HEK293T (cell line): Measurements from ENCODE around the gene CLRN3.

Experiments used
- CTCF ChIA-PET: fragments of 350-600 bp; formaldehyde crosslinking; extraction: SDS; loops from one replicate; lab custom pipeline; 2021; ENCODE audit warnings: antibody characterized with exemption, inconsistent platforms; lab: Yijun Ruan, JAX
- POLR2A ChIA-PET: fragments of 350-600 bp; formaldehyde crosslinking; extraction: SDS; loops from one replicate; lab custom pipeline; 2020; ENCODE audit warnings: antibody characterized with exemption, inconsistent platforms; lab: Yijun Ruan, JAX
- DNase-seq: peaks from one replicate; pipeline ENCODE4 v3.0.0; 2012; ENCODE audit warnings: mixed read lengths; ENCODE audit errors: extremely low spot score
- ARNT ChIP-seq: fragments of 450-650 bp; IDR thresholded peaks from 2 replicates; pipeline ENCODE4 v1.6.1; 2017; ENCODE audit warnings: mild to moderate bottlenecking
- BHLHE40 ChIP-seq: fragments of 450-650 bp; IDR thresholded peaks from 2 replicates; pipeline ENCODE4 v1.6.1; 2016; ENCODE audit warnings: mild to moderate bottlenecking, moderate library complexity, borderline replicate concordance
- CTBP1 ChIP-seq: fragments of 450-650 bp; IDR thresholded peaks from 2 replicates; pipeline ENCODE4 v1.6.1; 2016; ENCODE audit warnings: borderline replicate concordance
- ELF4 ChIP-seq: fragments of 450-650 bp; IDR thresholded peaks from 2 replicates; pipeline ENCODE4 v1.6.1; 2017; ENCODE audit warnings: antibody characterized with exemption
- FOXA1 ChIP-seq: fragments of 450-650 bp; IDR thresholded peaks from 2 replicates; pipeline ENCODE4 v1.6.1; 2016; ENCODE audit warnings: mild to moderate bottlenecking
- FOXK2 ChIP-seq: fragments of 450-650 bp; IDR thresholded peaks from 2 replicates; pipeline ENCODE4 v1.6.1; 2016; ENCODE audit warnings: mild to moderate bottlenecking
- FOXM1 ChIP-seq: fragments of 450-650 bp; IDR thresholded peaks from 2 replicates; pipeline ENCODE4 v1.6.1; 2017; ENCODE audit warnings: mild to moderate bottlenecking, borderline replicate concordance
- HDGF ChIP-seq: fragments of 450-650 bp; IDR thresholded peaks from 2 replicates; pipeline ENCODE4 v1.6.1; 2017; ENCODE audit warnings: antibody characterized with exemption, borderline replicate concordance
- L3MBTL2 ChIP-seq: fragments of 450-650 bp; conservative IDR thresholded peaks from 2 replicates; pipeline ENCODE4 v1.6.1; 2016; ENCODE audit warnings: mild to moderate bottlenecking
- LEF1 ChIP-seq: fragments of 450-650 bp; IDR thresholded peaks from 2 replicates; pipeline ENCODE4 v1.6.1; 2017; ENCODE audit warnings: mild to moderate bottlenecking, borderline replicate concordance
- NFRKB ChIP-seq: fragments of 450-650 bp; IDR thresholded peaks from 2 replicates; pipeline ENCODE4 v1.6.1; 2016; ENCODE audit warnings: mild to moderate bottlenecking, moderate library complexity
- PKNOX1 ChIP-seq: fragments of 450-650 bp; IDR thresholded peaks from 2 replicates; pipeline ENCODE4 v1.6.1; 2016
- SP1 ChIP-seq: fragments of 450-650 bp; IDR thresholded peaks from 2 replicates; pipeline ENCODE4 v1.6.1; 2017
- SUZ12 ChIP-seq: fragments of 450-650 bp; IDR thresholded peaks from 2 replicates; pipeline ENCODE4 v1.6.1; 2016; ENCODE audit warnings: mild to moderate bottlenecking
- TARDBP ChIP-seq: fragments of 450-650 bp; IDR thresholded peaks from 2 replicates; pipeline ENCODE4 v1.6.1; 2016
- ZNF384 ChIP-seq: fragments of 450-650 bp; IDR thresholded peaks from 2 replicates; pipeline ENCODE4 v1.6.1; 2016

The CLRN3 gene

DNA sequence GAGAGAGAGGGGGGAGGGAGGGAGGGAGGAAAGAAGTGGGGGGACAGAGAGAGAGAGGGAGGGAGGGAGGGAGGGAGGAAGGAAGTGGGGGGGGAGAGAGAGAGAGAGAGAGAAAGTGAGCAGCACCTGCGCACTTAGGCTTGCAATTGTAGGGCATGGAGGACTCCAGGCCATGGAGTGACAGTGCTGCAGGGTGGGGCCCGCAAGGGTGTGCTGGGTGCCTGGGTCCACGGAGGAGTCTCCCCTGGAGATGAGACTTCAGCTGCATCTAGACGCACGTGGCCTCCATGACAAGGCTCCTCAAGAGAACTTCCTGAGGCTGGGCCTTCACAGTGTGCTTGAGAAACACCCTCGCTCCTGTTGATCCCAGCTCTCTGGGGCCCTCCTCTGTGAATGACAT lies 44.5 kb downstream of the CLRN3 start:
- ChIA-PET POLR2A (no interaction called here), CTCF (no interaction called here)

DNA sequence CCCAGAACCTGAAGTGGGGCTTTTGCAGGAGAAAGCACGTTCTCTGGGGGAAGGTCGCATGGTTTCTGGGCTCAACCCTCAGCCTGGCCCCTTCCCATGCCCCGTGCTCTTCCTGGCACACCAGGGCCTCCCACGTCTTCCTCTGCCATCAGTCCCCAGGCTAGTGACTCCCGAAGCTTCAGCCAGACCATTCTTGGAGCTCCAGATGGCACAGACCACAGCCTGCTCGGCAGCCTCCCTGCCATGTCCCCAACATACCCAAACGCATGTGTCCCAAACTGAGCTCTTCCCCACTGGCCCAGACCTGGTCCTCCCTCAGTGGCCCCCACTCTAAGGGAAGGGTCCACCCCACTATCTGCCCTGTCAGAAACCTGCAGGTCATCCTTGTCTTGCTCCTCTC lies 47.0 kb downstream of the CLRN3 start:
- CTCF ChIA-PET = no interaction called here
- POLR2A ChIA-PET = no interaction called here

More for the DNA sequence above, 44.5 kb downstream of the CLRN3 start:
- TF ChIP-seq CTBP1 (no peak), ELF4 (no peak), PKNOX1 (no peak)
- DNase-seq = no peak

DNA sequence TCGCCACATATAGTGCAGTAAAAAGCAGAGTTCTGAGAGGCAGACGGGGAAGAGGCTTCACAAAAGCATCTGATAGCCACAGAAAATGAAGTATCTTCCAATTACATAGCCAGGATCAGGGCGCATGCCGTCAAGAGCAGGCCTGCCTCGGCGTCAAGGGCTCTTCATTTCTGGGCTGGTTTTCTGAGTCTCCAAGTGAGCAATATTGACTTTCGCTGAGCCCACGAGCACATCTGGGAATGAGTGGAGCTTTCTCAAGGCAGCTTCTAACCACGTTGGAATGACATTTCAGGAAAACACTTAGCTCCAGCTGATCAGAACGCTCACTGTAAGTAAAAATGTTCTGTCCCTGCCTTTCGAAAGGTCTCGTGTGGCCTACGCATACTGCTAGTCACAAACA lies 51.9 kb downstream of the CLRN3 start:
- DNase-seq = no peak
- ChIA-PET POLR2A (no interaction called here), CTCF (no interaction called here)
- TF ChIP-seq FOXM1 (no peak), TARDBP (no peak)

More for the DNA sequence above, 47.0 kb downstream of the CLRN3 start:
- TF ChIP-seq ELF4 (no peak), BHLHE40 (no peak), ARNT (no peak), SUZ12 (no peak), FOXK2 (no peak), TARDBP (no peak), CTBP1 (no peak), L3MBTL2 (no peak), HDGF (no peak), ZNF384 (no peak), FOXA1 (no peak), PKNOX1 (no peak), LEF1 (no peak)
- no peak for DNase-seq

DNA sequence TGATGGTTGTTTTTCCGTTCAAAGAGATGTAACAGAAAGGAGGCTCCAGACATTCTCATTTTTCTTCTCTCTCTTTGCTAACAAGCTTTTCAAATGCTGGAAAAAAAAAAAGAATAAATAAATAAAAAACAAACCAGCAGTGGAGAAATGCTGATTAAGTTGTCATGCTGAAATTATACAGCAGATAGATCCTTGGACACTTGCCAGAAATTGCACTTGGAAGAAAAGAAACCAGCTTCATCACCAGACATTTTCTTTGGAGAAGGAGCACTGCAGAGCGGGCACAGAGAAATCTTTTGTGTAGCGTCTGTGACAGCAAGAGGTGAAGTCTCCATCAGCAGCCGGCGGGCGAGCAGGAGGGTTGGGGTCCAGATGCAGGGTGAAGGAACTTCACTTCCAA lies 55.8 kb downstream of the CLRN3 start:
- DNase-seq = no peak
- ChIA-PET CTCF (no interaction called here), POLR2A (no interaction called here)
- no peak for TF ChIP-seq FOXM1
- no peak for TF ChIP-seq NFRKB
- TF ChIP-seq ZNF384 = no peak
- TF ChIP-seq ARNT = no peak
- TF ChIP-seq FOXK2 = no peak
- no peak for TF ChIP-seq FOXA1
- TF ChIP-seq BHLHE40 = no peak
- TF ChIP-seq CTBP1 = no peak
- no peak for TF ChIP-seq LEF1
- no peak for TF ChIP-seq ELF4
- TF ChIP-seq SUZ12 = no peak
- no peak for TF ChIP-seq SP1
- TF ChIP-seq HDGF = no peak
- no peak for TF ChIP-seq L3MBTL2
- no peak for TF ChIP-seq PKNOX1
- no peak for TF ChIP-seq TARDBP

DNA sequence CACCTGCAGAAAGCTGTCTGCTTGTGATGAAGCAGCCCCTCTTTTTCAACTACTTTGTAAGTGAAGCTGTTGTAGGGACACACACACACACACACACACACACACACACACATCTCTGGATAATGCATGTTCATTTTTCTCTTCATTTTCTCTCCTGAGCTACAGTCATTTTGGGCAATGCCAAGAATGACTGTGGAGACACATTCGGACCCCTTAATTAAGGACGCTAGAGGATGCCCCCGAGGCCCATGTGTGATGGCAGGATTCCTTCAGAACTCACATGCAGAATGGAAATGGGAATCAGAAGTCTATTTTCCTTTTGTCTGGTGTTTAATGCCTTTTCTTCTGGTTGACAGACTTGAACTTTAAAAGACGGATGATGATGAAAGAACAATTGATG lies 56.6 kb downstream of the CLRN3 start:
- no peak for DNase-seq
- POLR2A ChIA-PET = no interaction called here
- CTCF ChIA-PET = no interaction called here
- TF ChIP-seq FOXK2 = no peak
- TF ChIP-seq NFRKB = no peak

DNA sequence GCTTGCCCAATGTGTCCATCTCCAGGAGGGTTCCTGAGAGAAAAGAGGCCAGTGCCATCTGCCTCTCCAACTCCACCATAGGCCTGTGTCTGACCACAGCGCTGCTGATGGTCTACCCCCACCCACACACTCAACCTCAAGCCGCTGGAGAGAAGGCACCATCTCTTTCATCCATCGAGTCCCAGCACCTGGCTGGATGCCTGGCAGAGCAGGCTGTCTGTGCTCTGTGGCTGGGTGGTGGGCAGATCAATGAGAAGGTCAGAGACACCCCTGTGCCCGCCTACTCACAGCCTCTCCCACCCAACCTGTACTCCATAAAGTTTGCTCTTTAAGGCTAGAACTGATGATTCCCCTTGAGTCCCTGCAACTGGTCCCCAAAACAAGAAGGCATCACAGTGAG lies 58.0 kb downstream of the CLRN3 start:
- POLR2A ChIA-PET = no interaction called here
- no peak for DNase-seq
- TF ChIP-seq FOXK2 (no peak), HDGF (no peak), CTBP1 (no peak), ELF4 (no peak), L3MBTL2 (no peak), ARNT (no peak), NFRKB (no peak), SP1 (no peak), PKNOX1 (no peak), ZNF384 (no peak), BHLHE40 (no peak), SUZ12 (no peak), TARDBP (no peak), FOXA1 (no peak), FOXM1 (no peak), LEF1 (no peak)
- CTCF ChIA-PET = no interaction called here

GRCh38 chr10:127834221-127834620 lies 58.5 kb downstream of the CLRN3 start:
- POLR2A ChIA-PET = no interaction called here
- DNase-seq = no peak
- CTCF ChIA-PET = no interaction called here
- TF ChIP-seq FOXM1 = no peak
- no peak for TF ChIP-seq ARNT
- no peak for TF ChIP-seq SP1
- TF ChIP-seq FOXA1 = no peak
- no peak for TF ChIP-seq ZNF384
- no peak for TF ChIP-seq L3MBTL2
- no peak for TF ChIP-seq SUZ12
- TF ChIP-seq ELF4 = no peak
- no peak for TF ChIP-seq PKNOX1
- TF ChIP-seq FOXK2 = no peak
- no peak for TF ChIP-seq LEF1
